ENCODE measurements around the gene MAP3K7CL. TPM values are rescaled to one million over a fixed set of nuclear protein-coding genes. Genes with fewer than 3 reads are reported as not detected.

Gene MAP3K7CL
- polyA plus RNA-seq, 1 donor (not counting 4 experiments of a cell fraction or from before 2014, with no cell fraction given): 17.3 TPM

GRCh38 chr21:29212446-29212845 is 82.0 kb downstream of the MAP3K7CL start:
- Histone ChIP-seq H3K9me3 (ENCODE audit: control insufficient read depth, low read depth, low read length) (no peaks in the 10 kb centered on the region), H3K79me2 (ENCODE audit: control insufficient read depth, insufficient read depth, low read length) (no peaks in the 10 kb centered on the region), H3K36me3 (ENCODE audit: control insufficient read depth in 2 of 2, extremely low read depth in 1 of 2, insufficient read depth in 2 of 2, low read length in 2 of 2) (no peaks in the 10 kb centered on the region), H3K4me3 (ENCODE audit: control insufficient read depth in 2 of 3, extremely low read depth in 1 of 3, insufficient read depth in 2 of 3, low read depth in 1 of 3, low read length in 3 of 3) (no peak overlapping the region), H3K9ac (ENCODE audit: control insufficient read depth, extremely low read depth, insufficient read depth, low read length) (no peak overlapping the region), H3K27me3 (ENCODE audit: control insufficient read depth, extremely low read depth, insufficient read depth, low read length) (no peaks in the 10 kb centered on the region), H4K20me1 (ENCODE audit: control insufficient read depth, extremely low read depth, insufficient read depth, low read length) (no peaks in the 10 kb centered on the region), H3K27ac (ENCODE audit: control insufficient read depth, insufficient read depth, low read length) (no peak overlapping the region), H2AFZ (ENCODE audit: control insufficient read depth, low read length) (no peak overlapping the region), H3K9me1 (ENCODE audit: control insufficient read depth, extremely low read depth, insufficient read depth, low read length) (no peaks in the 10 kb centered on the region), H3K4me1 (ENCODE audit: control insufficient read depth, extremely low read depth, insufficient read depth, low read length) (peaks cover 8% of the 10 kb centered on the region), H3K4me2 (ENCODE audit: control insufficient read depth, extremely low read depth, insufficient read depth, low read depth, low read length) (no peak overlapping the region)
- dilution Hi-C loops (cut with MboI; ENCODE audit: extremely low pct_ligation_motif_present, low sequenced_read_pairs): no loop called here
- TF ChIP-seq CTCF (optimal IDR thresholded peaks at IDR 0.05 in 1 of 3, IDR thresholded peaks at IDR 0.05 in 1 of 3, conservative IDR thresholded peaks at IDR 0.05 in 1 of 3; ENCODE audit: extremely low read depth in 1 of 3, insufficient read depth in 2 of 3, low read length in 3 of 3) (no peak), EZH2 (IDR thresholded peaks at IDR 0.05; ENCODE audit: low read length) (no peak)
- DNase-seq (ENCODE audit: low read depth, low spot score) (no peak), FAIRE-seq (no peak)

GRCh38 chr21:29213513-29214385 is 83.3 kb downstream of the MAP3K7CL start:
- H3K9ac ChIP-seq (ENCODE audit: control insufficient read depth, extremely low read depth, insufficient read depth, low read length): no peak overlapping the region
- DNase-seq (ENCODE audit: low read depth, low spot score) (no peak), FAIRE-seq (peak; percentile 23)
- H3K79me2 ChIP-seq (ENCODE audit: control insufficient read depth, insufficient read depth, low read length): no peaks in the 10 kb centered on the region
- H3K4me1 ChIP-seq (ENCODE audit: control insufficient read depth, extremely low read depth, insufficient read depth, low read length): peaks cover 12% of the 10 kb centered on the region
- H3K36me3 ChIP-seq (ENCODE audit: control insufficient read depth in 2 of 2, extremely low read depth in 1 of 2, insufficient read depth in 2 of 2, low read length in 2 of 2): no peaks in the 10 kb centered on the region
- H3K4me3 ChIP-seq (ENCODE audit: control insufficient read depth in 2 of 3, extremely low read depth in 1 of 3, insufficient read depth in 2 of 3, low read depth in 1 of 3, low read length in 3 of 3): no peak overlapping the region
- H3K27me3 ChIP-seq (ENCODE audit: control insufficient read depth, extremely low read depth, insufficient read depth, low read length): no peaks in the 10 kb centered on the region
- H3K9me3 ChIP-seq (ENCODE audit: control insufficient read depth, low read depth, low read length): no peaks in the 10 kb centered on the region
- no peak overlapping the region for H2AFZ ChIP-seq (ENCODE audit: control insufficient read depth, low read length)
- no peak overlapping the region for H3K27ac ChIP-seq (ENCODE audit: control insufficient read depth, insufficient read depth, low read length)
- H3K9me1 ChIP-seq (ENCODE audit: control insufficient read depth, extremely low read depth, insufficient read depth, low read length): no peaks in the 10 kb centered on the region
- no peaks in the 10 kb centered on the region for H4K20me1 ChIP-seq (ENCODE audit: control insufficient read depth, extremely low read depth, insufficient read depth, low read length)
- dilution Hi-C loops (cut with MboI; ENCODE audit: extremely low pct_ligation_motif_present, low sequenced_read_pairs): no loop called here
- H3K4me2 ChIP-seq (ENCODE audit: control insufficient read depth, extremely low read depth, insufficient read depth, low read depth, low read length): no peak overlapping the region
- TF ChIP-seq EZH2 (IDR thresholded peaks at IDR 0.05; ENCODE audit: low read length) (no peak), CTCF (optimal IDR thresholded peaks at IDR 0.05 in 1 of 3, IDR thresholded peaks at IDR 0.05 in 1 of 3, conservative IDR thresholded peaks at IDR 0.05 in 1 of 3; ENCODE audit: extremely low read depth in 1 of 3, insufficient read depth in 2 of 3, low read length in 3 of 3) (no peak)

Measured in keratinocyte (primary cell).